Fibroblast of pulmonary artery (primary cell): Measurements from ENCODE around the gene HDDC2.
A peak's percentile ranks its signal among the peaks of the same experiment; 100 is the strongest.

Experiments used
- DNase-seq: peaks from one replicate; pipeline ENCODE4 v3.0.0-alpha.2; 2010; ENCODE audit warnings: low read depth
- H3K4me3 ChIP-seq: replicated peaks from 2 replicates; pipeline ENCODE4 v1.5.1; 2011; ENCODE audit warnings: low read depth, mild to moderate bottlenecking, control low read depth, low read length, moderate library complexity
- CTCF ChIP-seq: IDR thresholded peaks from 2 replicates; pipeline ENCODE4 v1.5.1; 2011; ENCODE audit warnings: mild to moderate bottlenecking, control low read depth, low read length, inconsistent platforms; ENCODE audit errors: missing control alignments

Gene HDDC2

GRCh38 chr6:125231574-125232343 is 70.0 kb downstream of the HDDC2 start:
- no peak for DNase-seq
- H3K4me3 ChIP-seq: no peak overlapping the region
- TF ChIP-seq CTCF: no peak

- no peak overlapping the region for H3K4me3 ChIP-seq
- no peak for DNase-seq
- no peak for TF ChIP-seq CTCF
These were observed 70.6 kb downstream of the HDDC2 start for GRCh38 chr6:125231133-125231532.

- no peak for DNase-seq
- H3K4me3 ChIP-seq: no peak overlapping the region
- TF ChIP-seq CTCF: no peak
These were observed 71.1 kb downstream of the HDDC2 start for GRCh38 chr6:125230674-125231073.

- TF ChIP-seq CTCF: no peak
- peak; percentile 18 for DNase-seq
- peak overlapping the region; percentile 19 for H3K4me3 ChIP-seq
These were observed 72.7 kb downstream of the HDDC2 start for GRCh38 chr6:125228981-125229479.

- no peak for DNase-seq
- H3K4me3 ChIP-seq: no peak overlapping the region
- no peak for TF ChIP-seq CTCF
These were observed 74.5 kb downstream of the HDDC2 start for GRCh38 chr6:125227244-125227643.
